ENCODE data around the gene CYP2E1.
"Not testable (repeated sequence)": the region's sequence is repeated elsewhere in the genome, so short reads cannot be mapped to it uniquely, and the experiment has no call there.

The CYP2E1 gene

DNA sequence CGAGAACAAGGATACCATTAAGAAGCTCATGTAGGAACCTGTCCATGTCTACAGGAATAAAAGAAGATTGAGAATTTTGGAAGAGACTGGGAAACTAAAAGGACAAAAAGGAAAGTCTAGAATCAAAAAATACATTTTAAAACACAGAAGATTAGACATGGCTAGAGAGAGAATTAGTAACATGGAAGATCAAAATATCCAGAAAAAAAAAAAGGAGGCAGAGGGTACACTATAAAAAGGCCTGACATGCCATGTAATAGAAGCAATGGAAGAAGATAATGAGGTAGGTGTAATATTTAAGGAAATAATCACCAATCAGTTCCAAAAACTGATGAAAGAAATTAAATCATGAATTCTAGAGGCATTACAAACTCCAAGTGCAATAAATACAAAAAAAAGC is 46.3 kb downstream of the CYP2E1 start:
- not testable (repeated sequence) for H3K36me3 Mint-ChIP-seq (ENCODE audit: low read depth); H3K27me3 Mint-ChIP-seq (ENCODE audit: low read depth); H3K27ac Mint-ChIP-seq; H3K4me1 Mint-ChIP-seq (ENCODE audit: low read depth); H3K4me3 Mint-ChIP-seq
- peaks cover 11% of the 10 kb centered on the region for H3K9me3 Mint-ChIP-seq

DNA sequence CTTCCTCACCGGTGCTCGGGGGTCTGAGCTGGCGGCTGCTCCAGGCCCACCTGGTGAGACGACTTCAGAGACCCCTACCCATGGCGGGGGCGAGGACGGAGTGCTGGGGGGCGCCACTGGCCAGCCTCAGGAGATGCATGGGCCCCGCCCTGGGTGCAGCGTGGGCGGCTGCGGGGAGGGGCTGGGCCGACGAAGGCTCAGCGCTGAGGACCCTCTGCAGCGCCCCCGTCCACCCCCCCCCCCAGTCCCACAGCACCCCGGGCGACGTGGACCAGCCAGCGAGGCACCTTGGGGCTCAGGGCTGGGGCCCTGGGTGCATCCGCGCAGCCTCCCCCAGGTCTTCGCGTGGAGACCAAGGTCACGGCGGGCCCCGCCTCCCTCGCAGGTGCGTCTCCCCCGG is 49.9 kb downstream of the CYP2E1 start:
- H3K9me3 Mint-ChIP-seq, result peaks cover 11% of the 10 kb centered on the region
- H3K4me3 Mint-ChIP-seq; H3K27ac Mint-ChIP-seq; H3K4me1 Mint-ChIP-seq (ENCODE audit: low read depth); H3K27me3 Mint-ChIP-seq (ENCODE audit: low read depth); H3K36me3 Mint-ChIP-seq (ENCODE audit: low read depth): not testable (repeated sequence)
